Muscle layer of duodenum (tissue), 2 donors: ENCODE results near the gene CAMK2A.
"Not testable (repeated sequence)": the region's sequence is repeated elsewhere in the genome, so short reads cannot be mapped to it uniquely, and the experiment has no call there.

Experiments
- H3K27ac ChIP-seq: one replicate; pipeline ENCODE4 v1.7.0; 2013; ENCODE audit warnings: mild to moderate bottlenecking, low read length
- H3K27me3 ChIP-seq: one replicate; pipeline ENCODE4 v1.7.0; 2013; ENCODE audit warnings: low read depth, mild to moderate bottlenecking, control low read depth, low read length
- H3K36me3 ChIP-seq, 2 donors: one replicate each; pipeline ENCODE4 v1.7.0; 2013; ENCODE audit warnings: low read length in 2 of 2, control low read depth in 1 of 2, mild to moderate bottlenecking in 1 of 2; ENCODE audit not compliant: insufficient read depth in 2 of 2, control insufficient read depth in 1 of 2
- H3K4me1 ChIP-seq, 2 donors: one replicate each; pipeline ENCODE4 v1.7.0; 2013; ENCODE audit warnings: low read length in 2 of 2, mild to moderate bottlenecking in 2 of 2, control low read depth in 1 of 2, moderate library complexity in 1 of 2; ENCODE audit not compliant: insufficient read depth in 2 of 2, control insufficient read depth in 1 of 2
- H3K4me3 ChIP-seq, 2 donors: one replicate each; pipeline ENCODE4 v1.7.0; 2013; ENCODE audit warnings: low read length in 2 of 2, low read depth in 1 of 2, mild to moderate bottlenecking in 1 of 2
- H3K9me3 ChIP-seq, 2 donors: one replicate each; pipeline ENCODE4 v1.7.0; 2013; ENCODE audit warnings: low read length in 2 of 2, control low read depth in 1 of 2, mild to moderate bottlenecking in 1 of 2; ENCODE audit not compliant: control insufficient read depth in 1 of 2
- donor health status: healthy.

The CAMK2A gene

GRCh38 chr5:150236981-150237754, 52.4 kb downstream of the CAMK2A start:
- Histone ChIP-seq H3K4me1 (no peaks in the 10 kb centered on the region), H3K27me3 (no peaks in the 10 kb centered on the region), H3K36me3 (no peaks in the 10 kb centered on the region), H3K9me3 (no peaks in the 10 kb centered on the region), H3K27ac (no peak overlapping the region), H3K4me3 (no peak overlapping the region)

DNA sequence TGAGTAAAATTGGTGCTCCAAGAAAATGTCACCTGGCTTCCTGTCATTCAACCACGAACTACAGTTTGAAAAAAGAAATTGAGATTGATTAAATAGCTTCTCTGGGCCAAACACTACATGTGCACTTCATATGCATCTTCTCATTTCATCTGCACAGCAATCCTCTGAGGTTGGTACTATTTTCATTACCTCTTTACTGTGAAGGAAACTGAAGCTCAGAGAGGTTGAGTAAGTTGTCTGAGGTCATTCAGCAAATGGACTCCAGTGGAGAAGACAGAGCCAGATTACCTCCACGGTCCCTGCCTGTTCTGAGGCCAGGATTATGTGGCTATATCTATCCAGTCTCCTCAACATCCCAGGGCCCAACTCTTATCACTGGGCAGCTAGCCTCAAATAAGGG, 53.3 kb downstream of the CAMK2A start:
- H3K36me3 ChIP-seq = no peaks in the 10 kb centered on the region

DNA sequence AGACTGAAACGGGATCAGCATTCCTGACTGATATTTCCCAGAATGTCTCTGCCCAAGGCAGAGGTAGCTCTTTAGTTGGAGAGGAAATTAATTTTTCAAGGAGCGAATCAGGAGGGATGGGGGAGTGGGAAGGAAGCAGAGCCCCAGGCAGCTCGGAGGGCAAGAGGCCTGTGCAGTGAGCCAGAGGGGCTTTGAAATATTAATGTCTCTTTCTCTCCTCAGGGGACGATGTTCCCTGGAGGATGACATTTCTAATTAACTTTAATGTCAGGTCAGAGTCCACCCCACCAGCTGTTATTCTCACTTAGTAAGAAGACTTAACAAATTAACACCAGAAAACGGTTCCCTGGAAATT, 54.1 kb downstream of the CAMK2A start:
- Histone ChIP-seq H3K27me3 (no peaks in the 10 kb centered on the region), H3K4me3 (no peak overlapping the region), H3K9me3 (no peaks in the 10 kb centered on the region), H3K27ac (no peak overlapping the region), H3K4me1 (no peaks in the 10 kb centered on the region), H3K36me3 (no peaks in the 10 kb centered on the region)

More for the DNA sequence above, 53.3 kb downstream of the CAMK2A start:
- Histone ChIP-seq H3K27ac (no peak overlapping the region), H3K4me3 (no peak overlapping the region), H3K4me1 (no peaks in the 10 kb centered on the region), H3K9me3 (no peaks in the 10 kb centered on the region), H3K27me3 (no peaks in the 10 kb centered on the region)

- H3K27ac ChIP-seq = no peak overlapping the region
Observed at GRCh38 chr5:150234576-150235499, 54.7 kb downstream of the CAMK2A start.

GRCh38 chr5:150233706-150234105, 55.9 kb downstream of the CAMK2A start:
- not testable (repeated sequence) for H3K27me3 ChIP-seq, H3K27ac ChIP-seq, H3K36me3 ChIP-seq, H3K4me3 ChIP-seq, H3K9me3 ChIP-seq, H3K4me1 ChIP-seq

More at GRCh38 chr5:150234576-150235499, 54.7 kb downstream of the CAMK2A start:
- H3K4me3 ChIP-seq = no peak overlapping the region
- H3K4me1 ChIP-seq = no peaks in the 10 kb centered on the region
- no peaks in the 10 kb centered on the region for H3K9me3 ChIP-seq
- no peaks in the 10 kb centered on the region for H3K36me3 ChIP-seq
- H3K27me3 ChIP-seq = no peaks in the 10 kb centered on the region

- Histone ChIP-seq H3K4me3 (no peak overlapping the region), H3K36me3 (no peaks in the 10 kb centered on the region), H3K27ac (no peak overlapping the region), H3K4me1 (no peaks in the 10 kb centered on the region), H3K9me3 (no peaks in the 10 kb centered on the region), H3K27me3 (no peaks in the 10 kb centered on the region)
Observed at GRCh38 chr5:150230842-150231241, 58.7 kb downstream of the CAMK2A start.

GRCh38 chr5:150229571-150229970, 60.0 kb downstream of the CAMK2A start:
- no peaks in the 10 kb centered on the region for H3K36me3 ChIP-seq
- H3K9me3 ChIP-seq = no peaks in the 10 kb centered on the region
- H3K27ac ChIP-seq = no peak overlapping the region

GRCh38 chr5:150227606-150228273, 61.8 kb downstream of the CAMK2A start:
- H3K9me3 ChIP-seq = no peaks in the 10 kb centered on the region
- H3K27ac ChIP-seq = no peak overlapping the region
- H3K4me1 ChIP-seq = no peaks in the 10 kb centered on the region
- no peaks in the 10 kb centered on the region for H3K36me3 ChIP-seq
- H3K4me3 ChIP-seq = no peak overlapping the region
- H3K27me3 ChIP-seq = no peaks in the 10 kb centered on the region

More at GRCh38 chr5:150229571-150229970, 60.0 kb downstream of the CAMK2A start:
- H3K4me3 ChIP-seq = no peak overlapping the region
- no peaks in the 10 kb centered on the region for H3K27me3 ChIP-seq
- no peaks in the 10 kb centered on the region for H3K4me1 ChIP-seq

DNA sequence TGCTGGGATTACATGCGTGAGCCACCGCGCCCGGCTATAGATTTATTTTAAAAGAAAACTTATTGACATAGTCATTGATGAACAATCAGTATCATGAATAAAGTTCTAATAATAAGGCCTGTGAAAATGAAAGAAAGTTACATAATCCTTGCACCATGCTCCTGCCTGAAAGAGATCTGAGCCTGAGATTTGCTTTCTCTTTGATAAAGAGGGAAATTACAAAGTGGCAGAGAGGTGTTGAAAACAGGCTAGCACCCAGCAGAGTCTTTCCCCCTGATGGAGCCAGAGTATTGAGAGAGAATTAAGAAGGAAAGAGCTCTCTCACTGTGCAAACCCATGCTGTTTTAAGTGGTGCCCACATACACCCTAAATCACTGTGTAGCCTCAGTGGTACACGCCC, 62.5 kb downstream of the CAMK2A start:
- Histone ChIP-seq H3K36me3 (no peaks in the 10 kb centered on the region), H3K9me3 (no peaks in the 10 kb centered on the region), H3K27me3 (no peaks in the 10 kb centered on the region), H3K4me3 (no peak overlapping the region), H3K27ac (no peak overlapping the region), H3K4me1 (no peaks in the 10 kb centered on the region)

GRCh38 chr5:150224483-150225027, 65.0 kb downstream of the CAMK2A start:
- Histone ChIP-seq H3K27ac (no peak overlapping the region), H3K36me3 (no peaks in the 10 kb centered on the region), H3K9me3 (no peaks in the 10 kb centered on the region), H3K4me3 (no peak overlapping the region), H3K27me3 (no peaks in the 10 kb centered on the region), H3K4me1 (no peaks in the 10 kb centered on the region)

DNA sequence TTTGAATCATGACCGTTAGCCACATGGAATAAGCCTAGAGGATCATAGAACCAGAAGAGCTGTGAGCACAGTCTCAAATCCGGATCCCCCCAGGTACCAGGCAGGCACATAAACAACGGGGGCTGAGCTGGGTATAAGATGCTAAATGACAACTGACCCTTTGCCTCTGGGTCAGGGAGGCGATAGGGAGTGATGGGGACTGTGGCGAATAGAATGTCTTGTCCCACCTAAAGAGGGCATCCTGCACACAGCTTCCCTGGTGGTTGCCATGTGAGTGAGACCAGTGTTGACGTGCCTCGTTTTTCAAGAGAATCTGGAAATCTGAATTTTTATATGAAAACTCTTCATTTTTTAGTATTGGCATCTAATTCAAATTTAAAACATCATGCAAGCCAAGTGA, 66.1 kb downstream of the CAMK2A start:
- Histone ChIP-seq H3K36me3 (no peaks in the 10 kb centered on the region), H3K9me3 (no peaks in the 10 kb centered on the region), H3K27me3 (no peaks in the 10 kb centered on the region), H3K4me3 (no peak overlapping the region), H3K27ac (no peak overlapping the region), H3K4me1 (no peaks in the 10 kb centered on the region)
